Loucy (cell line): ENCODE data around the gene CRYBG2.

Source experiments
- EZH2phosphoT487 ChIP-seq: fragments of 200-600 bp; IDR thresholded peaks from 2 replicates; pipeline ENCODE4 v1.6.1; 2018; ENCODE audit warnings: antibody characterized with exemption, mild to moderate bottlenecking, moderate library complexity, borderline replicate concordance
- TF ChIP-seq, protein P1 (sequence below): fragments of 200-600 bp; sonication (generic); conservative IDR thresholded peaks from 2 replicates; pipeline ENCODE4 v1.5.1; 2014; ENCODE audit warnings: mild to moderate bottlenecking, antibody characterized with exemption, low read length

DNA sequence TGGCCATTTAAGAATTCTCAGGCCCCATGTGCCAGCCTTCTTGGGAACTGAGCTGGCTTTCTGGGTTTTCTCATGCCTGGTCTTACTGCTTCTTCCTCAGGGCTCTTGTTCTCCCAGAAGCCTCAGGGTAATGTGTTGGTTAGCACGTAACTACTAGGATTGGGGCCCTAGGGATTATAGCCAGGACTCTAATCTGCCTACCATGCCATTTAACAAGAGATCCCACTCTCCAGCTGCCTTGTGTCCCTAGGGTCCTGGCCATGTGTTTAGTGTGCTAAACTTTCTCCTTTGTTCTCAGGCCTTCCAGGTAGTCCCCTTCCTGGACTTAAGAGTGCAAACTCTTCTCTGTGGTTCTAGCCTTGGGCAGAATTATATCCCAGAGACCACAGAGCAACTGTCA lies 76.2 kb downstream of the CRYBG2 start:
- TF ChIP-seq, protein P1, sequence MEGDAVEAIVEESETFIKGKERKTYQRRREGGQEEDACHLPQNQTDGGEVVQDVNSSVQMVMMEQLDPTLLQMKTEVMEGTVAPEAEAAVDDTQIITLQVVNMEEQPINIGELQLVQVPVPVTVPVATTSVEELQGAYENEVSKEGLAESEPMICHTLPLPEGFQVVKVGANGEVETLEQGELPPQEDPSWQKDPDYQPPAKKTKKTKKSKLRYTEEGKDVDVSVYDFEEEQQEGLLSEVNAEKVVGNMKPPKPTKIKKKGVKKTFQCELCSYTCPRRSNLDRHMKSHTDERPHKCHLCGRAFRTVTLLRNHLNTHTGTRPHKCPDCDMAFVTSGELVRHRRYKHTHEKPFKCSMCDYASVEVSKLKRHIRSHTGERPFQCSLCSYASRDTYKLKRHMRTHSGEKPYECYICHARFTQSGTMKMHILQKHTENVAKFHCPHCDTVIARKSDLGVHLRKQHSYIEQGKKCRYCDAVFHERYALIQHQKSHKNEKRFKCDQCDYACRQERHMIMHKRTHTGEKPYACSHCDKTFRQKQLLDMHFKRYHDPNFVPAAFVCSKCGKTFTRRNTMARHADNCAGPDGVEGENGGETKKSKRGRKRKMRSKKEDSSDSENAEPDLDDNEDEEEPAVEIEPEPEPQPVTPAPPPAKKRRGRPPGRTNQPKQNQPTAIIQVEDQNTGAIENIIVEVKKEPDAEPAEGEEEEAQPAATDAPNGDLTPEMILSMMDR, result no peak
- no peak for TF ChIP-seq EZH2phosphoT487
